T-helper 17 cell (primary cell): ENCODE data around the gene GLP1R. TPM values are rescaled to one million over a fixed set of nuclear protein-coding genes. Genes with fewer than 3 reads are reported as not detected.

Source experiments
- ATAC-seq: fragments of 150-1000 bp; cut with Tn5 transposase; 2 replicates; pipeline ENCODE4 v1.10.0; 2021; ENCODE audit warnings: mild to moderate bottlenecking, moderate library complexity
- DNase-seq, 3 donors: peaks; one replicate each; pipeline versions ENCODE4 v3.0.0 to v3.0.0-alpha.2; 2020 to 2021
- H3K9me3 ChIP-seq: one replicate; pipeline ENCODE4 v1.7.0; 2013; ENCODE audit warnings: low read length, mild to moderate bottlenecking; ENCODE audit not compliant: control insufficient read depth, poor library complexity, severe bottlenecking
- H3K27ac Mint-ChIP-seq: one replicate; pipeline ENCODE4 v1.8.0; 2022; ENCODE audit warnings: mild to moderate bottlenecking, moderate library complexity, mixed read lengths
- H3K27me3 Mint-ChIP-seq: one replicate; pipeline ENCODE4 v1.8.0; 2022; ENCODE audit warnings: mixed read lengths
- H3K36me3 Mint-ChIP-seq: one replicate; pipeline ENCODE4 v1.8.0; 2022; ENCODE audit warnings: low read depth, mixed read lengths
- H3K4me1 Mint-ChIP-seq: one replicate; pipeline ENCODE4 v1.8.0; 2022; ENCODE audit warnings: mild to moderate bottlenecking, mixed read lengths
- H3K4me3 Mint-ChIP-seq: one replicate; pipeline ENCODE4 v1.8.0; 2022; ENCODE audit warnings: mild to moderate bottlenecking, moderate library complexity, mixed read lengths
- total RNA-seq, 4 donors: library from RNA in 2 of 4; stranded (reverse) in 2 of 4; gene quantifications; one replicate each; pipeline ENCODE4 v1.2.3 and lab custom pipeline; 2022 to 2026

Gene GLP1R
- total RNA-seq, 2 donors from 2014 or later: not detected

- no peak overlapping the region for H3K27ac Mint-ChIP-seq
- ATAC-seq: no peak
- no peak for DNase-seq
Measured at GRCh38 chr6:39060467-39061160, 12.0 kb downstream of the GLP1R start.

GRCh38 chr6:39061182-39061581, 12.6 kb downstream of the GLP1R start:
- no peak for DNase-seq
- H3K27me3 Mint-ChIP-seq: peaks cover 75% of the 10 kb centered on the region

More at GRCh38 chr6:39060467-39061160, 12.0 kb downstream of the GLP1R start:
- no peaks in the 10 kb centered on the region for H3K36me3 Mint-ChIP-seq
- no peaks in the 10 kb centered on the region for H3K9me3 ChIP-seq
- H3K4me3 Mint-ChIP-seq: no peak overlapping the region
- H3K4me1 Mint-ChIP-seq: peaks cover 2% of the 10 kb centered on the region
- peaks cover 72% of the 10 kb centered on the region for H3K27me3 Mint-ChIP-seq

GRCh38 chr6:39061588-39061987, 13.0 kb downstream of the GLP1R start:
- H3K9me3 ChIP-seq: no peaks in the 10 kb centered on the region
- H3K4me1 Mint-ChIP-seq: peaks cover 2% of the 10 kb centered on the region
- H3K36me3 Mint-ChIP-seq: no peaks in the 10 kb centered on the region
- DNase-seq: no peak
- ATAC-seq: no peak
- H3K4me3 Mint-ChIP-seq: no peak overlapping the region
- peaks cover 77% of the 10 kb centered on the region for H3K27me3 Mint-ChIP-seq
- H3K27ac Mint-ChIP-seq: no peak overlapping the region

More at GRCh38 chr6:39061182-39061581, 12.6 kb downstream of the GLP1R start:
- no peak overlapping the region for H3K27ac Mint-ChIP-seq
- H3K9me3 ChIP-seq: no peaks in the 10 kb centered on the region
- H3K4me3 Mint-ChIP-seq: no peak overlapping the region
- peaks cover 2% of the 10 kb centered on the region for H3K4me1 Mint-ChIP-seq
- no peaks in the 10 kb centered on the region for H3K36me3 Mint-ChIP-seq
- no peak for ATAC-seq

- DNase-seq (no peak), ATAC-seq (no peak)
- Mint-ChIP-seq H3K27ac (no peak overlapping the region), H3K27me3 (peaks cover 78% of the 10 kb centered on the region), H3K4me1 (peaks cover 2% of the 10 kb centered on the region), H3K4me3 (no peak overlapping the region), H3K36me3 (no peaks in the 10 kb centered on the region)
- H3K9me3 ChIP-seq: no peaks in the 10 kb centered on the region
Measured at GRCh38 chr6:39062014-39062740, 13.6 kb downstream of the GLP1R start.

- no peaks in the 10 kb centered on the region for H3K9me3 ChIP-seq
- Mint-ChIP-seq H3K4me1 (peaks cover 2% of the 10 kb centered on the region), H3K27me3 (peaks cover 76% of the 10 kb centered on the region), H3K4me3 (no peak overlapping the region), H3K27ac (no peak overlapping the region), H3K36me3 (no peaks in the 10 kb centered on the region)
- DNase-seq (no peak), ATAC-seq (no peak)
Measured at GRCh38 chr6:39063526-39063925, 14.9 kb downstream of the GLP1R start.

GRCh38 chr6:39065561-39065960, 17.0 kb downstream of the GLP1R start:
- H3K4me1 Mint-ChIP-seq: no peaks in the 10 kb centered on the region
- H3K36me3 Mint-ChIP-seq: no peaks in the 10 kb centered on the region
- H3K27me3 Mint-ChIP-seq: peaks cover 64% of the 10 kb centered on the region
- no peak for DNase-seq
- H3K4me3 Mint-ChIP-seq: no peak overlapping the region
- no peaks in the 10 kb centered on the region for H3K9me3 ChIP-seq
- no peak overlapping the region for H3K27ac Mint-ChIP-seq
- ATAC-seq: no peak

GRCh38 chr6:39068391-39068790, 19.8 kb downstream of the GLP1R start:
- DNase-seq: no peak
- ATAC-seq: no peak

GRCh38 chr6:39072830-39073229, 24.2 kb downstream of the GLP1R start:
- peaks cover 15% of the 10 kb centered on the region for H3K27me3 Mint-ChIP-seq
- no peak for ATAC-seq
- H3K36me3 Mint-ChIP-seq: peaks cover 4% of the 10 kb centered on the region

More at GRCh38 chr6:39068391-39068790, 19.8 kb downstream of the GLP1R start:
- H3K36me3 Mint-ChIP-seq: no peaks in the 10 kb centered on the region
- H3K27me3 Mint-ChIP-seq: peaks cover 42% of the 10 kb centered on the region
- H3K4me1 Mint-ChIP-seq: no peaks in the 10 kb centered on the region
- H3K4me3 Mint-ChIP-seq: no peak overlapping the region
- H3K9me3 ChIP-seq: no peaks in the 10 kb centered on the region
- no peak overlapping the region for H3K27ac Mint-ChIP-seq

GRCh38 chr6:39073471-39074355, 25.1 kb downstream of the GLP1R start:
- Mint-ChIP-seq H3K4me1 (no peaks in the 10 kb centered on the region), H3K27me3 (peaks cover 10% of the 10 kb centered on the region), H3K4me3 (no peak overlapping the region), H3K27ac (no peak overlapping the region), H3K36me3 (peaks cover 4% of the 10 kb centered on the region)
- ATAC-seq: no peak
- no peak for DNase-seq
- H3K9me3 ChIP-seq: no peaks in the 10 kb centered on the region

More at GRCh38 chr6:39072830-39073229, 24.2 kb downstream of the GLP1R start:
- H3K9me3 ChIP-seq: no peaks in the 10 kb centered on the region
- Mint-ChIP-seq H3K4me3 (no peak overlapping the region), H3K4me1 (no peaks in the 10 kb centered on the region), H3K27ac (no peak overlapping the region)
- no peak for DNase-seq

- Mint-ChIP-seq H3K27me3 (peaks cover 4% of the 10 kb centered on the region), H3K4me3 (no peak overlapping the region), H3K27ac (peak overlapping the region; percentile 54), H3K4me1 (no peaks in the 10 kb centered on the region), H3K36me3 (peaks cover 4% of the 10 kb centered on the region)
- ATAC-seq (no peak), DNase-seq (no peak)
- no peaks in the 10 kb centered on the region for H3K9me3 ChIP-seq
Measured at GRCh38 chr6:39074486-39074885, 25.9 kb downstream of the GLP1R start.

GRCh38 chr6:39075010-39075686, 26.6 kb downstream of the GLP1R start:
- DNase-seq: no peak
- H3K36me3 Mint-ChIP-seq: peaks cover 4% of the 10 kb centered on the region

GRCh38 chr6:39075807-39076622, 27.4 kb downstream of the GLP1R start:
- ATAC-seq: no peak
- Mint-ChIP-seq H3K36me3 (peaks cover 4% of the 10 kb centered on the region), H3K27me3 (peaks cover 4% of the 10 kb centered on the region), H3K27ac (no peak overlapping the region), H3K4me3 (no peak overlapping the region), H3K4me1 (no peaks in the 10 kb centered on the region)
- H3K9me3 ChIP-seq: no peaks in the 10 kb centered on the region
- DNase-seq: no peak

More at GRCh38 chr6:39075010-39075686, 26.6 kb downstream of the GLP1R start:
- H3K4me1 Mint-ChIP-seq: no peaks in the 10 kb centered on the region
- peak overlapping the region; percentile 54 for H3K27ac Mint-ChIP-seq
- no peak overlapping the region for H3K4me3 Mint-ChIP-seq
- ATAC-seq: no peak
- H3K9me3 ChIP-seq: no peaks in the 10 kb centered on the region
- peaks cover 4% of the 10 kb centered on the region for H3K27me3 Mint-ChIP-seq
